ENCODE measurements around the gene RACGAP1.

RACGAP1 gene

GRCh38 chr12:50022903-50023302 is 2.4 kb downstream of the RACGAP1 start:
- H3K27ac ChIP-seq: no peak overlapping the region
- no peak for TF ChIP-seq CTCF (conservative IDR thresholded peaks at IDR 0.05)

- no peak for TF ChIP-seq CTCF (conservative IDR thresholded peaks at IDR 0.05)
- 0 out of 2 replicates have a peak overlapping the region, but pooled peaks have one; percentile 11 for H3K27ac ChIP-seq
Observed at GRCh38 chr12:50021031-50021430, 4.3 kb downstream of the RACGAP1 start.

- no peak overlapping the region for H3K27ac ChIP-seq
- TF ChIP-seq CTCF (conservative IDR thresholded peaks at IDR 0.05): no peak
Observed at GRCh38 chr12:50019524-50019923, 5.8 kb downstream of the RACGAP1 start.

GRCh38 chr12:50018968-50019367 is 6.3 kb downstream of the RACGAP1 start:
- H3K27ac ChIP-seq: no peak overlapping the region
- TF ChIP-seq CTCF (conservative IDR thresholded peaks at IDR 0.05): no peak

GRCh38 chr12:50018154-50018553 is 7.1 kb downstream of the RACGAP1 start:
- H3K27ac ChIP-seq: no peak overlapping the region
- TF ChIP-seq CTCF (conservative IDR thresholded peaks at IDR 0.05): no peak

- no peak overlapping the region for H3K27ac ChIP-seq
- no peak for TF ChIP-seq CTCF (conservative IDR thresholded peaks at IDR 0.05)
Observed at GRCh38 chr12:50017641-50018040, 7.7 kb downstream of the RACGAP1 start.

GRCh38 chr12:50016501-50017475 is 8.5 kb downstream of the RACGAP1 start:
- H3K27ac ChIP-seq: no peak overlapping the region
- TF ChIP-seq CTCF (conservative IDR thresholded peaks at IDR 0.05): no peak
